Measurements from ENCODE around the gene CFAP61.

Gene CFAP61

GRCh38 chr20:20321134-20321533, 268.8 kb downstream of the CFAP61 start:
- in situ Hi-C loops (cut with HindIII; ENCODE audit: low pct_ligation_motif_present, low sequenced_read_pairs), result no loop called here
- Histone ChIP-seq H3K4me3 (ENCODE audit: low read depth, low read length) (no peak overlapping the region), H3K27me3 (replicated peaks) (no peaks in the 10 kb centered on the region), H3K27ac (no peak overlapping the region), H3K36me3 (replicated peaks) (no peaks in the 10 kb centered on the region)
- TF ChIP-seq, protein P1, sequence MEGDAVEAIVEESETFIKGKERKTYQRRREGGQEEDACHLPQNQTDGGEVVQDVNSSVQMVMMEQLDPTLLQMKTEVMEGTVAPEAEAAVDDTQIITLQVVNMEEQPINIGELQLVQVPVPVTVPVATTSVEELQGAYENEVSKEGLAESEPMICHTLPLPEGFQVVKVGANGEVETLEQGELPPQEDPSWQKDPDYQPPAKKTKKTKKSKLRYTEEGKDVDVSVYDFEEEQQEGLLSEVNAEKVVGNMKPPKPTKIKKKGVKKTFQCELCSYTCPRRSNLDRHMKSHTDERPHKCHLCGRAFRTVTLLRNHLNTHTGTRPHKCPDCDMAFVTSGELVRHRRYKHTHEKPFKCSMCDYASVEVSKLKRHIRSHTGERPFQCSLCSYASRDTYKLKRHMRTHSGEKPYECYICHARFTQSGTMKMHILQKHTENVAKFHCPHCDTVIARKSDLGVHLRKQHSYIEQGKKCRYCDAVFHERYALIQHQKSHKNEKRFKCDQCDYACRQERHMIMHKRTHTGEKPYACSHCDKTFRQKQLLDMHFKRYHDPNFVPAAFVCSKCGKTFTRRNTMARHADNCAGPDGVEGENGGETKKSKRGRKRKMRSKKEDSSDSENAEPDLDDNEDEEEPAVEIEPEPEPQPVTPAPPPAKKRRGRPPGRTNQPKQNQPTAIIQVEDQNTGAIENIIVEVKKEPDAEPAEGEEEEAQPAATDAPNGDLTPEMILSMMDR (IDR thresholded peaks at IDR 0.05; ENCODE audit: low read depth, low read length, missing control alignments), result no peak
- no peak for DNase-seq

DNA sequence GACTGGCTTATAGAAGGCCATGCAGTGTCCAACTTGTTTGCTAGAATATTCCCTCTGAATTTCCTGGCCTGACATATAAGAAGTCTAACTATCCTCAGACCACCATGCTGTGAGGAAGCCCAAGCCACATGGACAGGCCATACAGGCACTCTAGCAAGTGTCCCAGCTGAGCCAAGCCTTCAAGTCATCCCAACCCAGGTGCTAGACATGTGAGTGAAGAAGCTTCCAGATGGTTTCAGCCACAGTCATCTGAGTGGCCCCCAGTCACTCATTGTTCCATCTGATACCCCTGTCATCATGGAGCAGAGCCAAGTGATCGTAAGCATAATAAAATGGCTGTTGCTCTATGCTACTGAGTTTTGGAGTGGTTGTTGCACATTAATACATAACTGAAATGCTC, 269.6 kb downstream of the CFAP61 start:
- TF ChIP-seq, protein P1 (IDR thresholded peaks at IDR 0.05; ENCODE audit: low read depth, low read length, missing control alignments), result no peak
- H3K36me3 ChIP-seq (replicated peaks), result no peaks in the 10 kb centered on the region
- no peak overlapping the region for H3K4me3 ChIP-seq (ENCODE audit: low read depth, low read length)
- H3K27me3 ChIP-seq (replicated peaks), result no peaks in the 10 kb centered on the region
- in situ Hi-C loops (cut with HindIII; ENCODE audit: low pct_ligation_motif_present, low sequenced_read_pairs), result no loop called here
- no peak overlapping the region for H3K27ac ChIP-seq
- no peak for DNase-seq

DNA sequence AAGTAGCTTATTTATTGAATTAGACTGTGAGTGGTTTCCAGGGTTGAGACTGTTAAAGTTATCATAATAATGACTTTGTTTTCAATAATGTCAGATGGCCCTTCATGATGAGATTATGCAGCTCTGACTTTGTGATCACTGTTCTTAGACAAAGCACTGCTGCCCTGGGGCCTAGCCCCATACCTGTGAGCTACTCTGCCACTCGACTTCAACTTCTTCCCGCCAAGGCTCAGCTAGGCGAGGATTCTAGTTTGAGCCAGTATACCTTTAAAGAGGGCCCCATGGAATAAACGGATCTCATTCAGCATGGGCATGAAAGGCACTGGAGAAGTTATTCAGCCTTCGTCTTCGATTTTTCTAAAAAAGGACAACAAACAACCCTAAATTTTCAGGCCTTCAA, 270.6 kb downstream of the CFAP61 start:
- TF ChIP-seq, protein P1 (IDR thresholded peaks at IDR 0.05; ENCODE audit: low read depth, low read length, missing control alignments), result no peak
- no peak overlapping the region for H3K4me3 ChIP-seq (ENCODE audit: low read depth, low read length)
- no peaks in the 10 kb centered on the region for H3K36me3 ChIP-seq (replicated peaks)
- no peak for DNase-seq
- H3K27me3 ChIP-seq (replicated peaks), result no peaks in the 10 kb centered on the region
- no peak overlapping the region for H3K27ac ChIP-seq
- in situ Hi-C loops (cut with HindIII; ENCODE audit: low pct_ligation_motif_present, low sequenced_read_pairs), result no loop called here

DNA sequence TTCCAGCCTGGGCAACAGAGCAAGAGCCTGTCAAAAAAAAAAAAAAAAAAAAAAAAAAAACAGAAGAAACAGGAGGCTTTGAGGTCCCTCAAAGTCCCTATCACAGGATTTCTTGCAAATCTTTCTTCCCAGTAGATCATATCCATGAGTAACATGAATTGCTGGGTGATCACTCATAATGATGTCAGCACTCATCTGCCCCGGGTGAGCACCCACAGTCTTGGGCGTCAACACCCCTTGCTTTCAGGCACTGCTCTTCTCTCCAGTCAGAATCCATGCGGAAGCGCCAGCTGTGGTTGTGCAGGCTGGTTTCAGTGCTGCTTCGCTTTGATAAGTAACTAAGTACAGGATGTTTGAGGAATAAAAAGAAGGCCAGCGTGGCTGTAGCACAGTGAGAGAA, 275.4 kb downstream of the CFAP61 start:
- in situ Hi-C loops (cut with HindIII; ENCODE audit: low pct_ligation_motif_present, low sequenced_read_pairs), result no loop called here
- no peak overlapping the region for H3K27ac ChIP-seq
- H3K4me3 ChIP-seq (ENCODE audit: low read depth, low read length), result no peak overlapping the region
- TF ChIP-seq, protein P1 (IDR thresholded peaks at IDR 0.05; ENCODE audit: low read depth, low read length, missing control alignments), result no peak
- no peaks in the 10 kb centered on the region for H3K27me3 ChIP-seq (replicated peaks)
- no peaks in the 10 kb centered on the region for H3K36me3 ChIP-seq (replicated peaks)
- DNase-seq, result no peak

DNA sequence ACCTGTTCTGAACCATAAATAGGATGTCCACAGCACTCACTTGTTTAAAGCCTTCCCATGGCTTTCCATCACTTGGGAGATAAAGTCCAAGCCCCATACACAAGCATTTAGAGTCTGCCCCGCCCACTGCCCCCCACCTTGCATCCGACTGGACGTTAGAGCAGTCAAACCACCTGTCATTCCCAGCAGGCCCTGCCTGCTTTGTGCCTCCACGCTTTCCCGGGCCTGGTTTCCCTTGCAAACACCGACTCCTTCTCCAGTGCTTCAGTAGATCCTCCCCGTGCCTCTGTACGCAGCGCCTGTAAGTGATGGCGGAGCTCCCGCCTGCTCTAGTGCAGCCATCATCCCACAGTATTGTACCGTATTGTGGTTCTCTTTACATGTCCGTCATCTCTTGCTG, 277.2 kb downstream of the CFAP61 start:
- H3K4me3 ChIP-seq (ENCODE audit: low read depth, low read length), result no peak overlapping the region
- H3K27ac ChIP-seq, result no peak overlapping the region
- no peaks in the 10 kb centered on the region for H3K36me3 ChIP-seq (replicated peaks)
- H3K27me3 ChIP-seq (replicated peaks), result no peaks in the 10 kb centered on the region
- in situ Hi-C loops (cut with HindIII; ENCODE audit: low pct_ligation_motif_present, low sequenced_read_pairs), result no loop called here
- no peak for DNase-seq
- TF ChIP-seq, protein P1 (IDR thresholded peaks at IDR 0.05; ENCODE audit: low read depth, low read length, missing control alignments), result no peak

GRCh38 chr20:20331156-20331555, 278.8 kb downstream of the CFAP61 start:
- no peaks in the 10 kb centered on the region for H3K36me3 ChIP-seq (replicated peaks)
- H3K4me3 ChIP-seq (ENCODE audit: low read depth, low read length), result no peak overlapping the region
- H3K27me3 ChIP-seq (replicated peaks), result no peaks in the 10 kb centered on the region
- no peak overlapping the region for H3K27ac ChIP-seq
- DNase-seq, result no peak
- in situ Hi-C loops (cut with HindIII; ENCODE audit: low pct_ligation_motif_present, low sequenced_read_pairs), result no loop called here
- TF ChIP-seq, protein P1 (IDR thresholded peaks at IDR 0.05; ENCODE audit: low read depth, low read length, missing control alignments), result no peak
